GM06990 (cell line): Measurements from ENCODE around the gene MSI2.

Experiments used
- DNase-seq: peaks from one replicate; pipeline ENCODE4 v3.0.0-alpha.2; 2011; ENCODE audit not compliant: insufficient read length; ENCODE audit errors: extremely low read depth
- H3K27me3 ChIP-seq: replicated peaks from 2 replicates; pipeline ENCODE4 v1.6.0; 2011; ENCODE audit warnings: low read length; ENCODE audit not compliant: control insufficient read depth, insufficient read depth
- H3K36me3 ChIP-seq: 2 replicates; pipeline ENCODE4 v1.5.1; 2011; ENCODE audit warnings: low read length; ENCODE audit not compliant: control insufficient read depth, insufficient read depth
- H3K4me3 ChIP-seq: replicated peaks from 2 replicates; pipeline ENCODE4 v1.5.1; 2011; ENCODE audit warnings: low read depth, mild to moderate bottlenecking, control low read depth, low read length
- CTCF ChIP-seq: IDR thresholded peaks from 2 replicates; pipeline ENCODE4 v1.5.1; 2011; ENCODE audit warnings: low read length, control low read depth, mild to moderate bottlenecking, inconsistent platforms; ENCODE audit not compliant: insufficient read depth, poor library complexity, severe bottlenecking

MSI2 gene

GRCh38 chr17:57356153-57356718 is 99.9 kb downstream of the MSI2 start:
- H3K36me3 ChIP-seq, result no peaks in the 10 kb centered on the region
- peak; percentile 49 for DNase-seq
- peak overlapping the region; percentile 33 for H3K4me3 ChIP-seq
- no peak for TF ChIP-seq CTCF
- H3K27me3 ChIP-seq, result no peaks in the 10 kb centered on the region

- DNase-seq, result peak; percentile 66
- TF ChIP-seq CTCF, result no peak
- Histone ChIP-seq H3K36me3 (no peaks in the 10 kb centered on the region), H3K27me3 (no peaks in the 10 kb centered on the region), H3K4me3 (peak overlapping the region; percentile 40)
Observed at GRCh38 chr17:57356719-57357391, 100.5 kb downstream of the MSI2 start.

GRCh38 chr17:57357392-57357784 is 101.1 kb downstream of the MSI2 start:
- peak overlapping the region; percentile 40 for H3K4me3 ChIP-seq

DNA sequence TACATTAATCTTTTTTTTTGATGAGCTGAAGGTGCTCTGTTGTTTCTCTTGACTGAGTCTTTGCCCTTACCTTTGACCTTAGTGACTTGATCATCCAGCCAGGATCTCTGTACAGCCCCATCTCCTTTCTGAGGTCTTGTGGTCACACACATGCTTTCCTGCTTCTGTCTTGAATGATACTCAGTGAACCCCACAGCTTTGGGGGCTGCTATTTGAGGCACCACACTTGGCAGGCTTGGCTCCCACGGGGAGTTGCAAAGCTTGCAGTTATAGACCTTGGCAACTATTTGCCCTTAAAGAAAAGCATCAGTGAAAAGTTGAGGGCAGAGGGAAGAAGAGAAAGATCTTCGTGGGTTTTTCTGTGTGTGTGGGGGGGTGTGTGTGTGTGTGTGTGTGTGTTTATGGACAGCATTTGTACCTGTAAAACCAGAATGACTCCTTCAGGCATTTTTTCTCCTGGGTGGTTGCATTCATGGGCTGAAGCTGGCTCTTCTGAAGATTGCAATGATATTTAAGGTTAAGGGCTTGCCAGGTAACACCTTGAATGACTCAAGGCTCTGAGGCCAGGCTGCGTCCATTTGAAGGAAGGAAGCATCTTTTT is 101.6 kb downstream of the MSI2 start:
- TF ChIP-seq CTCF, result no peak
- no peaks in the 10 kb centered on the region for H3K36me3 ChIP-seq
- H3K4me3 ChIP-seq, result no peak overlapping the region; the same call in 1 of the 2 replicates
- no peaks in the 10 kb centered on the region for H3K27me3 ChIP-seq
- DNase-seq, result peak; percentile 67

More at GRCh38 chr17:57357392-57357784, 101.1 kb downstream of the MSI2 start:
- Histone ChIP-seq H3K36me3 (no peaks in the 10 kb centered on the region), H3K27me3 (no peaks in the 10 kb centered on the region)
- TF ChIP-seq CTCF, result no peak
- DNase-seq, result peak; percentile 64

- no peak for DNase-seq
- H3K27me3 ChIP-seq, result no peaks in the 10 kb centered on the region
- H3K4me3 ChIP-seq, result no peak overlapping the region
- no peaks in the 10 kb centered on the region; the same call in 1 of the 2 replicates for H3K36me3 ChIP-seq
- TF ChIP-seq CTCF, result no peak
Observed at GRCh38 chr17:57360266-57360665, 103.9 kb downstream of the MSI2 start.
